Activated T-cell treated with anti-CD3 and anti-CD28 coated beads, Interleukin-2, amount 50 U/mL, for 72 hours (primary cell): ENCODE data around the gene AGAP1. TPM values are rescaled to one million over a fixed set of nuclear protein-coding genes. Genes with fewer than 3 reads are reported as not detected.

Experiments
- ATAC-seq, 2 donors: fragments of 150-1000 bp; cut with Tn5 transposase; replicated peaks in 1 of 2; 2 replicates each; pipeline ENCODE4 v1.10.0; 2021; ENCODE audit warnings: moderate library complexity in 2 of 2, mild to moderate bottlenecking in 1 of 2
- DNase-seq, 2 donors: peaks; one replicate each; pipeline ENCODE4 v3.0.0; 2021 to 2022; ENCODE audit warnings: mixed read lengths in 1 of 2
- H3K27ac Mint-ChIP-seq: one replicate; pipeline ENCODE4 v1.8.0; 2022; ENCODE audit warnings: mild to moderate bottlenecking, moderate library complexity, mixed read lengths
- H3K27me3 Mint-ChIP-seq: one replicate; pipeline ENCODE4 v1.8.0; 2022; ENCODE audit warnings: low read depth, mixed read lengths
- H3K36me3 Mint-ChIP-seq, 2 donors: one replicate each; pipeline ENCODE4 v1.8.0; 2022; ENCODE audit warnings: mixed read lengths in 2 of 2, mild to moderate bottlenecking in 1 of 2; ENCODE audit not compliant: insufficient read depth in 2 of 2
- H3K4me1 Mint-ChIP-seq: one replicate; pipeline ENCODE4 v1.8.0; 2022; ENCODE audit warnings: low read depth, mixed read lengths
- H3K4me3 Mint-ChIP-seq, 2 donors: one replicate each; pipeline ENCODE4 v1.8.0; 2022; ENCODE audit warnings: mild to moderate bottlenecking in 2 of 2, mixed read lengths in 2 of 2, moderate library complexity in 2 of 2
- H3K9me3 Mint-ChIP-seq, 2 donors: one replicate each; pipeline ENCODE4 v1.8.0; 2022; ENCODE audit warnings: mixed read lengths in 2 of 2
- total RNA-seq, 2 donors: library from RNA; stranded (reverse); gene quantifications; one replicate each; pipeline ENCODE4 v1.2.3, GENCODE V29; 2022

The AGAP1 gene
- total RNA-seq, 2 donors from 2014 or later: 0.74 to 2.9 TPM

DNA sequence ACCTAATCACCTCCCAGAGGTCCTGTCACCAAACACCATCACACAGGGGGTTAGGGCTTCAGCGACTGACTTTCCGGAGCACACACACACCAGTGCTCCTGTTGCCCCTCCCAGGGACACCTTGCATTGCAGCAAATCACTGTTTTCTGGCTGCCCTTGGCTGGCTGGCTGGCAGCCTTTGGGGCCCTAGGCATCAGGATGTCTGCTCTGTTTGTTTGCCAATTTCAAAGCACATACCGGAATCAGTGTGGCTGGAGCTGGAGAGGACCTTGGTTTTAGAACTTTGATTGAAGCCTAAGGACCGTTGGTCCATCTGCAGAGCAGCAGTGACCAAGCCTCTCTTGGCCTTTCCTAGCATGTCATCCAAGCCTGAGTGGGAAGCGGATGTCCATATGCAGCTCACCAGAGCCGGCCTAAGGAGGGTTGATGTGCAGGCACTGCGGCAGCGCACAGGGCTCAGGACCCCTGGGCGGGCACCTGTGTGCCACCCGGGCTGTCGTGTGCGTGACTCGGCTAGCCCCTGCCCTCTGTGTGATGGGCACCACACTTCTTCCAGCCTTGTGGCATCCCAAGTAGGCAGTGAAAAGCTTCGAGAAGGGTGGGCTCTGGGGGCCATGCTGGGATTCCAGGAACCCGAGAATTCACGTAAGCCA, 612.2 kb downstream of the AGAP1 start:
- H3K4me3 Mint-ChIP-seq: no peak overlapping the region
- ATAC-seq (no peak), DNase-seq (no peak)

GRCh38 chr2:236106761-236107160, 612.9 kb downstream of the AGAP1 start:
- Mint-ChIP-seq H3K9me3 (no peaks in the 10 kb centered on the region), H3K27ac (no peak overlapping the region), H3K4me1 (no peaks in the 10 kb centered on the region), H3K4me3 (no peak overlapping the region), H3K27me3 (peaks cover 10% of the 10 kb centered on the region), H3K36me3 (no peaks in the 10 kb centered on the region)
- ATAC-seq (no peak), DNase-seq (no peak)

More for the DNA sequence above, 612.2 kb downstream of the AGAP1 start:
- H3K36me3 Mint-ChIP-seq: no peaks in the 10 kb centered on the region
- no peak overlapping the region for H3K27ac Mint-ChIP-seq
- H3K4me1 Mint-ChIP-seq: no peaks in the 10 kb centered on the region
- peaks cover 10% of the 10 kb centered on the region for H3K27me3 Mint-ChIP-seq
- H3K9me3 Mint-ChIP-seq: no peaks in the 10 kb centered on the region

DNA sequence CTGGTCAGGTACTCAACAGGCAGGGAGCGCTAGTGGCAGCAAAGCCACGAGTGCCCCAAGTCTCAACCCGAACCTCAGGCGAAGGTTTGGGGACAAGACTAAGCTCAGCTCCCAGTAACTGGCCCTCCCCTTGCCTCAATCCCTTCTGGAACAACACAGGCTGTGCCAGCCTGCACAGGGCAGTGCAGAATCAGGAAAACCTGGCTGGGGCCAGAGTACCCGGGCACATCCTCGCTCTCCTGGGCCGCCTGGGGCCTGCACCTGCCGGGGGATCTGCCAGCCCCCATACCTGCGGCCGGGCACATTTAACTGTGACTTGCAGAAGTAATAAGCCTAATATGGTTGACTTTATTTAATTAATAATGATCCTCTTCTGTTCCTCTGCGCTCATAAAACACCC, 613.7 kb downstream of the AGAP1 start:
- Mint-ChIP-seq H3K4me1 (no peaks in the 10 kb centered on the region), H3K27me3 (peaks cover 10% of the 10 kb centered on the region), H3K36me3 (no peaks in the 10 kb centered on the region), H3K9me3 (no peaks in the 10 kb centered on the region), H3K27ac (no peak overlapping the region), H3K4me3 (no peak overlapping the region)
- no peak for DNase-seq
- ATAC-seq: no peak

- Mint-ChIP-seq H3K9me3 (no peaks in the 10 kb centered on the region), H3K4me3 (no peak overlapping the region), H3K36me3 (no peaks in the 10 kb centered on the region), H3K4me1 (no peaks in the 10 kb centered on the region), H3K27ac (no peak overlapping the region), H3K27me3 (peaks cover 10% of the 10 kb centered on the region)
- DNase-seq (no peak), ATAC-seq (no peak)
These were observed 614.2 kb downstream of the AGAP1 start for GRCh38 chr2:236107942-236108625.

- no peak overlapping the region for H3K4me3 Mint-ChIP-seq
These were observed 615.2 kb downstream of the AGAP1 start for GRCh38 chr2:236109061-236109460.

DNA sequence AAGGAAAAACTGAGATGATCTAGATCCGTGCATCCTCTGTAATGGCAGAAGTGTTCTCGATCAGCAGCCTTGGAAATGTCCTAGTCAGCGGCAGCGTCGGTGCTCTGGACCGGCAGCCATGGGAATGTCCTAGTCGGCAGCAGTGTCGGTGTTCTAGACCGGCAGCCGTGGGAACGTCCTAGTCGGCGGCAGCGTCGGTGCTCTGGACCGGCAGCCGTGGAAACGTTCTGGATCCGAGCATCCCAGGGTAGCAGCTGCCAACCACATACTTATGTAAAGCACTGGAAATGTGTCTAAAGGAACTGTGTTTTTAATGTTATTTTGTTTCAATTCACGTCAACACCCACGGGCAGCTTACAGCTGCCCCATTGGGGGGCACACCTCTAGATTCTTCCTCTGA, 615.6 kb downstream of the AGAP1 start:
- ATAC-seq: no peak

More at GRCh38 chr2:236109061-236109460, 615.2 kb downstream of the AGAP1 start:
- ATAC-seq (no peak), DNase-seq (no peak)
- Mint-ChIP-seq H3K27ac (no peak overlapping the region), H3K9me3 (no peaks in the 10 kb centered on the region), H3K36me3 (no peaks in the 10 kb centered on the region), H3K4me1 (no peaks in the 10 kb centered on the region), H3K27me3 (peaks cover 10% of the 10 kb centered on the region)

DNA sequence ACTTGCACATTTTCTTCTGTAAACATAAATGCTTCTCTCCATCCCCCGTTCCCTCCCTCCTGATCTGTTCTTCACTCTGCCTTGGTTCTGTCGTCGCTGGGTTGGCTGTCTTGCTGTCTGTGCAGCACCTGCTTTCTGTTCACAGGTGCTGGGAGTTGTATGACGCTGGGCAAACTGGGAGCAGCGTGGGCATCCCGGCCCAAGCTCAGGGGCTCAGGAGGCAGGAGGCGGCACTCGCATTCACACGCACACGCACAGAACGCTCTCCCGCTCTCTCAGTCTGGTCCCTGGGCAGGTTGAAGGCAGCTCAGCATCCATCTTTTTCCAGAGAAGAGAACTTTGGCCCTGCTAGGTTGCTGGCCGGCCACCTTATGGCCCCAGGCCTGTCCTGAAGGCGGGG, 618.6 kb downstream of the AGAP1 start:
- H3K9me3 Mint-ChIP-seq: no peaks in the 10 kb centered on the region
- H3K27ac Mint-ChIP-seq: no peak overlapping the region
- ATAC-seq: no peak
- no peaks in the 10 kb centered on the region for H3K36me3 Mint-ChIP-seq
- DNase-seq: no peak
- peaks cover 16% of the 10 kb centered on the region for H3K27me3 Mint-ChIP-seq
- H3K4me1 Mint-ChIP-seq: no peaks in the 10 kb centered on the region
- H3K4me3 Mint-ChIP-seq: no peak overlapping the region

More for the DNA sequence above, 615.6 kb downstream of the AGAP1 start:
- no peaks in the 10 kb centered on the region for H3K4me1 Mint-ChIP-seq
- H3K27me3 Mint-ChIP-seq: peaks cover 10% of the 10 kb centered on the region
- no peaks in the 10 kb centered on the region for H3K9me3 Mint-ChIP-seq
- H3K36me3 Mint-ChIP-seq: no peaks in the 10 kb centered on the region
- H3K27ac Mint-ChIP-seq: no peak overlapping the region
- DNase-seq: no peak
- H3K4me3 Mint-ChIP-seq: no peak overlapping the region

- H3K4me3 Mint-ChIP-seq: no peak overlapping the region
- H3K36me3 Mint-ChIP-seq: no peaks in the 10 kb centered on the region
- ATAC-seq (no peak), DNase-seq (no peak)
- H3K9me3 Mint-ChIP-seq: no peaks in the 10 kb centered on the region
- H3K27me3 Mint-ChIP-seq: peaks cover 9% of the 10 kb centered on the region
- no peak overlapping the region for H3K27ac Mint-ChIP-seq
- no peaks in the 10 kb centered on the region for H3K4me1 Mint-ChIP-seq
These were observed 619.6 kb downstream of the AGAP1 start for GRCh38 chr2:236113425-236113824.

DNA sequence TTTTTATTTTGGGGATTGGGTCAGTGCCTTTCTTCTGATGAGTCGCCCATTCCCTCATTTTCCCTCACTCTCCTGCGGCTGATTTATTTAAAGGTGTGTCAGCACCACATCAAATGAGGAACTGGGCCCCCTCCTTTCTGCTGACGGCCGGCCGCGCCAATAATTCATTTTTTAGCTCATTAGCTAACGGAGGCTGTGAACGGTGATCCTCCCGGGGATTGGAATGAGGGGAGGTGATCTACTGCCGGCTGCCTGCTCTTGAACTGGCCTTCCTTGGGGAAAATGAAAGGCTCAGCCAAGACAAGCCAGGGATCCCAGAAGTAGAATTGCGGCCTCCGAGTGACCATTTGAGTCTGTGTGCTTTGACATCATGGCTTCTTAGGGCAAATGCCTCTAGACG, 620.1 kb downstream of the AGAP1 start:
- H3K4me3 Mint-ChIP-seq: no peak overlapping the region
- peaks cover 13% of the 10 kb centered on the region for H3K27me3 Mint-ChIP-seq
- no peak for ATAC-seq
- no peaks in the 10 kb centered on the region for H3K36me3 Mint-ChIP-seq
- no peaks in the 10 kb centered on the region for H3K4me1 Mint-ChIP-seq
- no peak for DNase-seq
- H3K27ac Mint-ChIP-seq: no peak overlapping the region
- no peaks in the 10 kb centered on the region for H3K9me3 Mint-ChIP-seq

- no peak overlapping the region for H3K27ac Mint-ChIP-seq
- DNase-seq: no peak
These were observed 621.1 kb downstream of the AGAP1 start for GRCh38 chr2:236114959-236115358.

DNA sequence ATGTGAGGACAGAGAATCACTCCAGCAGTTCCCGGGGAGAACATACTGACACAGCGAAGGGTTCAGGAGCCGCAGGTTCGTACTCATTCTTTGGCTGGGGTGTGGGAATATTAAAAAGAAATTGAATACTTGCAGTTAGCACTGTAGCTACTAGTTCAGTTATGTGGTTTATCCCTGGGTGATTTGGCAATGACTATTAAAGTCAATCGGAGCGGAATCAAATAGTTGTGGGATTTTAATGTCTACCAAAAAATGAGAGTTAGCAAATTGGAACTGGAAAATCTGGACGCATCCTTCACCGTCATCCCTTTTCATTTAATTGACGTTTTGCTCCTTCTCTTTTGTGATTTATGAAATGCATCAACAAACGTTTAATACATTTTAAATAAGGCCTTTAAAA, 623.6 kb downstream of the AGAP1 start:
- Mint-ChIP-seq H3K27me3 (peaks cover 17% of the 10 kb centered on the region), H3K9me3 (no peaks in the 10 kb centered on the region), H3K4me1 (no peaks in the 10 kb centered on the region)

More at GRCh38 chr2:236114959-236115358, 621.1 kb downstream of the AGAP1 start:
- no peaks in the 10 kb centered on the region for H3K9me3 Mint-ChIP-seq
- no peak overlapping the region for H3K4me3 Mint-ChIP-seq
- ATAC-seq: no peak
- H3K4me1 Mint-ChIP-seq: no peaks in the 10 kb centered on the region
- peaks cover 17% of the 10 kb centered on the region for H3K27me3 Mint-ChIP-seq
- no peaks in the 10 kb centered on the region for H3K36me3 Mint-ChIP-seq

DNA sequence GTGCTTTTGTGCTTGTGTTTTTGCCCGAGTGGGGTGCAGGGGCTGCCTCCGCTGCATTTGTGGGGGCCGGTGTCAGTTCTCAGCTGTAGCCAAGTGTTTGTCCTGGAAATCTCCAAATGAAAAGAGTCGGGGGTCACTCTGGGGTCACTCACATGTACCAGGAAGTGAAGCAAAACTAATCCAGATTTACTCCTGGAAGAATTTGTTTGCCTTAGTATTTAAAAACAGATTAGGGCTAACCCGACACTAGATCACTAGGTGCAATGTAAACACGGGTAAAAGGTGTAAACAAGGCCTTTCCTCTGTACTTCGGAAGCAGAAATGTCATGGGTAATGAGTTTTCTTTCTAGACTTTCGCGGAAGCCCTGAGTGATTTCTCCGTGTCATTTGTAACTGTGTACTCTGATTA, 624.0 kb downstream of the AGAP1 start:
- peaks cover 17% of the 10 kb centered on the region for H3K27me3 Mint-ChIP-seq
- H3K9me3 Mint-ChIP-seq: no peaks in the 10 kb centered on the region
- H3K36me3 Mint-ChIP-seq: no peaks in the 10 kb centered on the region
- no peak overlapping the region for H3K27ac Mint-ChIP-seq
- DNase-seq (no peak), ATAC-seq (no peak)
- H3K4me1 Mint-ChIP-seq: no peaks in the 10 kb centered on the region
- H3K4me3 Mint-ChIP-seq: no peak overlapping the region

More for the DNA sequence above, 623.6 kb downstream of the AGAP1 start:
- ATAC-seq (no peak), DNase-seq (no peak)
- Mint-ChIP-seq H3K4me3 (no peak overlapping the region), H3K36me3 (no peaks in the 10 kb centered on the region), H3K27ac (no peak overlapping the region)

- H3K4me1 Mint-ChIP-seq: no peaks in the 10 kb centered on the region
- no peak overlapping the region for H3K27ac Mint-ChIP-seq
- H3K27me3 Mint-ChIP-seq: peaks cover 17% of the 10 kb centered on the region
- ATAC-seq (no peak), DNase-seq (no peak)
- H3K9me3 Mint-ChIP-seq: no peaks in the 10 kb centered on the region
- no peaks in the 10 kb centered on the region for H3K36me3 Mint-ChIP-seq
- H3K4me3 Mint-ChIP-seq: no peak overlapping the region
These were observed 625.2 kb downstream of the AGAP1 start for GRCh38 chr2:236119003-236119402.

DNA sequence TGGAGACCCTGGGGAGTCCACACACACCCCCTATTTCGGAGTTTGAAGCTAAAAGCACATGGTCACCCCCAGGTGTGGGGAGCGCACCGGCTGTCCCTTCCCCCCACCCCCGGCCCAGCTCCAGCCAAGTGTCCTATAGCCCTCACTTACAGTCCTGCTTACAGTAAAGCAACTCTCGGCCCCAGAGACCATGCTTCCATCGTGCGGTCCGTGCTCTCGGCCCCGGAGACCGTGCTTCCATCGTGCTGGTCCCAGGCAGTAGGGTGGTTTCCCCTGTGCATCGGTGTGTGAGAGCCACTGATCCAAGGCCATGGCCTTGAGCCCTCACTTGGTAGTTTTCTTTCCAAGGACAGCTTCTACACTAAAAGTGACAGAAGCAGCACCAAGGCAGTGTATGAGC, 625.6 kb downstream of the AGAP1 start:
- ATAC-seq (no peak), DNase-seq (no peak)
- no peaks in the 10 kb centered on the region for H3K4me1 Mint-ChIP-seq
- no peak overlapping the region for H3K27ac Mint-ChIP-seq
- H3K9me3 Mint-ChIP-seq: no peaks in the 10 kb centered on the region
- H3K36me3 Mint-ChIP-seq: no peaks in the 10 kb centered on the region
- peaks cover 17% of the 10 kb centered on the region for H3K27me3 Mint-ChIP-seq
- no peak overlapping the region for H3K4me3 Mint-ChIP-seq
